ENCODE results near the gene CTNNA2.

The CTNNA2 gene

DNA sequence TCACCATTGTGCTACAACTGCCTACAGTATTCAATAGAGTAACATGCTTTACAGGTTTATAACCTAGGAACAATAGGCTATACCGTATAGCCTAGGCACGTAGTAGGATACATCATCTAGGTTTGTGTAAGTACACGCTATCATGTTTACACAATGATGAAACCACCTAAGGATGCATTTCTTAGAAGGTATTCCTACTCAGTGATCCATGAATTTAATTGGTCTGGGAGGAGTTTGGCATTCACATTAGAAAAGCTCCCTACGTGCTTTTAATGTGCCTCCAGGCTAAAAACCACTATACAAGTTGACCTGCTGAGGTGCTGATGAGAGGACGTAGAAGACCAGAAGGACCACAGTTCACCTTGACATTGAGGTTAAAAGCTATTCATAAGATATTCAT lies 946.2 kb downstream of the CTNNA2 start:
- H3K9me3 ChIP-seq (ENCODE audit: control insufficient read depth in 5 of 5, low read length in 5 of 5), result no peaks in the 10 kb centered on the region
- H3K36me3 ChIP-seq (ENCODE audit: control insufficient read depth in 5 of 5, insufficient read depth in 5 of 5, low read length in 5 of 5), result no peaks in the 10 kb centered on the region
- H3K4me3 ChIP-seq (ENCODE audit: low read depth in 1 of 5, low read length in 5 of 5), result no peak overlapping the region
- H3K27me3 ChIP-seq (ENCODE audit: control insufficient read depth in 5 of 5, insufficient read depth in 4 of 5, low read length in 5 of 5), result no peaks in the 10 kb centered on the region
- H3K4me1 ChIP-seq (ENCODE audit: control insufficient read depth in 5 of 5, insufficient read depth in 5 of 5, low read length in 5 of 5), result no peaks in the 10 kb centered on the region
- H3K9ac ChIP-seq (ENCODE audit: low read length in 5 of 5), result no peak overlapping the region
- no peak overlapping the region for H3K27ac ChIP-seq (ENCODE audit: low read depth, low read length)

DNA sequence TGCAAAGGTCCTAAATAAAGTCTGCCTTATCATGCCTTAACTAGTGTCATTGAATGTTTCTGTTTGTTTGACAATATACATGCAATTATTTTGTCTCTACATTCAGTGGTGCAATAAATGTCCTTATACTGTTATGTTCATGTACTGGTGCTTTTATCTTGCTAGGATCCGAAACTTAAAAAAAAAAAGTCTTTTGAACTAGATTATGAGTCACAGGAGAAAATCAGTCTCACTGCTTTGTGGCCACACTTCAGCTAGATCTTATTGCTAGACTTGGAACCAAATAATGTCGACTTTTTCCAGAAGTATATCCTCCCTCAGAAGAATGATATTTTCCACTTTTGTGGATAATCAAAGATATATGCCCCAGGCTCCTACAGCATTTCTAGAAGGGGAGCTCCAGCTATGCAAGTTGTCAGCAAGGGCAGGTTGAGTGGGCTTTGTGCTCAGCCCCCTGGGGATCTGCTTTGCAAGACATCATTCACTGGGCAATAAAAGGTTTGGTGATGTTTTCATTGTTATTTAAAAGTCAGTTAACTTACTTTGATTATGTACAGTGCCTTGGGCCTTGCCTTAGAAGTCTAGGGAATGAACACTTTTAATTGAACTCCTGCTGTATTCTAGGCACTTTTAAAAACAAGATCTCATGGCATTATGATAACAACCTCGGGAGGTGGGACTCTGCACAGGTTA lies 948.8 kb downstream of the CTNNA2 start:
- H3K9me3 ChIP-seq (ENCODE audit: control insufficient read depth in 5 of 5, low read length in 5 of 5), result no peaks in the 10 kb centered on the region
- H3K4me1 ChIP-seq (ENCODE audit: control insufficient read depth in 5 of 5, insufficient read depth in 5 of 5, low read length in 5 of 5), result no peaks in the 10 kb centered on the region
- H3K4me3 ChIP-seq (ENCODE audit: low read depth in 1 of 5, low read length in 5 of 5), result no peak overlapping the region
- no peak overlapping the region for H3K9ac ChIP-seq (ENCODE audit: low read length in 5 of 5)
- no peaks in the 10 kb centered on the region for H3K27me3 ChIP-seq (ENCODE audit: control insufficient read depth in 5 of 5, insufficient read depth in 4 of 5, low read length in 5 of 5)
- H3K27ac ChIP-seq (ENCODE audit: low read depth, low read length), result no peak overlapping the region
- no peaks in the 10 kb centered on the region for H3K36me3 ChIP-seq (ENCODE audit: control insufficient read depth in 5 of 5, insufficient read depth in 5 of 5, low read length in 5 of 5)

DNA sequence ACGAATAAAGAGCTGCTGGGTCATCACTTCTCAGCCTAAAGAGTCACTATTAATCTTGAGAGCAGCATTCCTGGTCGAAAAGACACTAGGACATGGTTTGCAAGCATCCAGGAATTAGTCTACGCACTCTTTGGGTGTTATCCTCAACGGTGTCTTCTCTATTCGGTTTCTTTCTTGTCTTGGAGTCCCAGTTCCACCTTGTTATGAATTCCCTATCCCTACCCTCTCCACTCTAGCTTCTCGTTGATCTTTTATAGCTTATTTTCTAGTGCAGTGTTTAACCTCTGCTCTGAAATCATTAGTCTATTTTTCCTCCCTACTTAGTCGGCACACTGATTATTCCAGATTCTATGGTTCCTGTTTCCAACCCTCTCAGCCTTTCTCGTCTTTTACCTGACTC lies 949.8 kb downstream of the CTNNA2 start:
- H3K36me3 ChIP-seq (ENCODE audit: control insufficient read depth in 5 of 5, insufficient read depth in 5 of 5, low read length in 5 of 5), result no peaks in the 10 kb centered on the region
- H3K4me1 ChIP-seq (ENCODE audit: control insufficient read depth in 5 of 5, insufficient read depth in 5 of 5, low read length in 5 of 5), result no peaks in the 10 kb centered on the region
- no peak overlapping the region for H3K27ac ChIP-seq (ENCODE audit: low read depth, low read length)
- no peak overlapping the region for H3K4me3 ChIP-seq (ENCODE audit: low read depth in 1 of 5, low read length in 5 of 5)
- H3K9ac ChIP-seq (ENCODE audit: low read length in 5 of 5), result no peak overlapping the region
- H3K27me3 ChIP-seq (ENCODE audit: control insufficient read depth in 5 of 5, insufficient read depth in 4 of 5, low read length in 5 of 5), result no peaks in the 10 kb centered on the region
- no peaks in the 10 kb centered on the region for H3K9me3 ChIP-seq (ENCODE audit: control insufficient read depth in 5 of 5, low read length in 5 of 5)

DNA sequence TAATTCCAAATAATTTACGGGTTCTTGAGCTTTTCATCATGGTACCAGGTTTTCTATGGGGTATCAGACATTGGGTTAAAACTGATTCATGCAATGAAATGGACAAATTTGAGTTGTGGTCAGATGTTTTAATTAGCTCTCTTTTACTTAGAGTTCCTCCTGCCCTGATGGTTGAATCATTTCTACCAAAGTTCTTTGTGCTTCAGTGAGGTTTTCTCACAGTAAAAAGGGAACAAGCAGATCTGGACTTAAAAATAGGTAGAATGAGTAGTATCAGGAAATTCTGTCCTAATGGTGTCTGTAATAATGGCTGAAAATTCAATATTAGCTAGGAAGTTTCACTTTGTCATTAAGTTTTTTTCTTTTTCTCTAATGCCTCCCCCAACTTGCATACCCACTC lies 951.4 kb downstream of the CTNNA2 start:
- Histone ChIP-seq H3K9ac (ENCODE audit: low read length in 5 of 5) (no peak overlapping the region), H3K27ac (ENCODE audit: low read depth, low read length) (no peak overlapping the region), H3K4me3 (ENCODE audit: low read depth in 1 of 5, low read length in 5 of 5) (no peak overlapping the region), H3K4me1 (ENCODE audit: control insufficient read depth in 5 of 5, insufficient read depth in 5 of 5, low read length in 5 of 5) (no peaks in the 10 kb centered on the region), H3K36me3 (ENCODE audit: control insufficient read depth in 5 of 5, insufficient read depth in 5 of 5, low read length in 5 of 5) (no peaks in the 10 kb centered on the region), H3K9me3 (ENCODE audit: control insufficient read depth in 5 of 5, low read length in 5 of 5) (no peaks in the 10 kb centered on the region), H3K27me3 (ENCODE audit: control insufficient read depth in 5 of 5, insufficient read depth in 4 of 5, low read length in 5 of 5) (no peaks in the 10 kb centered on the region)

GRCh38 chr2:80467262-80467811 lies 954.5 kb downstream of the CTNNA2 start:
- Histone ChIP-seq H3K27me3 (ENCODE audit: control insufficient read depth in 5 of 5, insufficient read depth in 4 of 5, low read length in 5 of 5) (no peaks in the 10 kb centered on the region), H3K4me1 (ENCODE audit: control insufficient read depth in 5 of 5, insufficient read depth in 5 of 5, low read length in 5 of 5) (no peaks in the 10 kb centered on the region), H3K9ac (ENCODE audit: low read length in 5 of 5) (no peak overlapping the region), H3K36me3 (ENCODE audit: control insufficient read depth in 5 of 5, insufficient read depth in 5 of 5, low read length in 5 of 5) (no peaks in the 10 kb centered on the region), H3K4me3 (ENCODE audit: low read depth in 1 of 5, low read length in 5 of 5) (no peak overlapping the region), H3K27ac (ENCODE audit: low read depth, low read length) (no peak overlapping the region), H3K9me3 (ENCODE audit: control insufficient read depth in 5 of 5, low read length in 5 of 5) (no peaks in the 10 kb centered on the region)

DNA sequence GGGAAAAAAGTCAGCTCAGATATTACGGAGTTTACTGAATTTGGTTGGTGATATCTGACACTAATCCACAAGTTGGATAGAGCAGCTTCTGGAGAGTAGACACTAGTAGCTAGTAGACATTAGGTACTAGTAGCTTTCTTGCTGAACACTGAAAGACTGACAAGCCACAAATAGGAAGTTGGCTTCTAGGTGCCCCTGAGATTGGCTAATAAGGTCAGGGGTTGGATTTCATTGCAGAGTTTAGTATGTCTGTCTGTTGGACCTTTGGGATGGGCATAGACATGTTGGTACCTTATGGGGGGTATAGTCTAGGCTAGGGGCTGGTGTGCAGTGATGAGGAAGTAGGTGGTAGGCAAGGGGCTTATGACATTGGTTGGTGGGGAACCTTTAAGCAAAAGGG lies 956.6 kb downstream of the CTNNA2 start:
- no peaks in the 10 kb centered on the region for H3K9me3 ChIP-seq (ENCODE audit: control insufficient read depth in 5 of 5, low read length in 5 of 5)

DNA sequence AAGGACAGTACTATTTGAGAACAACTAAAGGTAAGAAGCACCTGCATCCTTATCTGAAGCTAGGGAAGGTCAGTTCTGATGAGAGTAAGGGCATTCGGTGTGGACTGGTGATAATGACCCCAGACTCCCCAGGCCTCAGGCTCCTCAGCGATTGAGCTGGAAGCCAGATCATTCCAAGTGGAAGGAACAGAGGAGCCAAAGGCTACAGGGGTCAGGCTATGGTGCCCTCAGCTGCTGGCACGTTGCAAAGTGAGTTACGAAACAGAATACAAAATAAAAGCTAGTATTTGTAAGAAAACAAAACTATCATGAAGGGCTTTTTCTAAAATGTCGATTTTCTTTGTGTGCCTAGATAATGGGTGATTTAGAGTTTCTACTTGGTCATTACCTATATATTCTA lies 960.2 kb downstream of the CTNNA2 start:
- no peaks in the 10 kb centered on the region for H3K9me3 ChIP-seq (ENCODE audit: control insufficient read depth in 5 of 5, low read length in 5 of 5)
- no peak overlapping the region for H3K4me3 ChIP-seq (ENCODE audit: low read depth in 1 of 5, low read length in 5 of 5)
- no peak overlapping the region for H3K9ac ChIP-seq (ENCODE audit: low read length in 5 of 5)
- peaks cover 0 to 6% (median 2%) of the 10 kb centered on the region in 5 donors for H3K4me1 ChIP-seq (ENCODE audit: control insufficient read depth in 5 of 5, insufficient read depth in 5 of 5, low read length in 5 of 5)
- H3K27ac ChIP-seq (ENCODE audit: low read depth, low read length), result no peak overlapping the region
- H3K36me3 ChIP-seq (ENCODE audit: control insufficient read depth in 5 of 5, insufficient read depth in 5 of 5, low read length in 5 of 5), result no peaks in the 10 kb centered on the region
- no peaks in the 10 kb centered on the region for H3K27me3 ChIP-seq (ENCODE audit: control insufficient read depth in 5 of 5, insufficient read depth in 4 of 5, low read length in 5 of 5)

More for the DNA sequence above, 956.6 kb downstream of the CTNNA2 start:
- no peak overlapping the region for H3K4me3 ChIP-seq (ENCODE audit: low read depth in 1 of 5, low read length in 5 of 5)
- no peak overlapping the region for H3K27ac ChIP-seq (ENCODE audit: low read depth, low read length)
- H3K4me1 ChIP-seq (ENCODE audit: control insufficient read depth in 5 of 5, insufficient read depth in 5 of 5, low read length in 5 of 5), result peaks cover 0 to 6% (median 2%) of the 10 kb centered on the region in 5 donors
- H3K27me3 ChIP-seq (ENCODE audit: control insufficient read depth in 5 of 5, insufficient read depth in 4 of 5, low read length in 5 of 5), result no peaks in the 10 kb centered on the region
- no peaks in the 10 kb centered on the region for H3K36me3 ChIP-seq (ENCODE audit: control insufficient read depth in 5 of 5, insufficient read depth in 5 of 5, low read length in 5 of 5)
- no peak overlapping the region for H3K9ac ChIP-seq (ENCODE audit: low read length in 5 of 5)

- Histone ChIP-seq H3K4me3 (ENCODE audit: low read depth in 1 of 5, low read length in 5 of 5) (no peak overlapping the region), H3K4me1 (ENCODE audit: control insufficient read depth in 5 of 5, insufficient read depth in 5 of 5, low read length in 5 of 5) (peaks cover 0 to 6% (median 2%) of the 10 kb centered on the region in 5 donors), H3K27ac (ENCODE audit: low read depth, low read length) (no peak overlapping the region), H3K9ac (ENCODE audit: low read length in 5 of 5) (no peak overlapping the region), H3K9me3 (ENCODE audit: control insufficient read depth in 5 of 5, low read length in 5 of 5) (no peaks in the 10 kb centered on the region), H3K36me3 (ENCODE audit: control insufficient read depth in 5 of 5, insufficient read depth in 5 of 5, low read length in 5 of 5) (no peaks in the 10 kb centered on the region), H3K27me3 (ENCODE audit: control insufficient read depth in 5 of 5, insufficient read depth in 4 of 5, low read length in 5 of 5) (no peaks in the 10 kb centered on the region)
These were observed 960.9 kb downstream of the CTNNA2 start for GRCh38 chr2:80473796-80474195.

DNA sequence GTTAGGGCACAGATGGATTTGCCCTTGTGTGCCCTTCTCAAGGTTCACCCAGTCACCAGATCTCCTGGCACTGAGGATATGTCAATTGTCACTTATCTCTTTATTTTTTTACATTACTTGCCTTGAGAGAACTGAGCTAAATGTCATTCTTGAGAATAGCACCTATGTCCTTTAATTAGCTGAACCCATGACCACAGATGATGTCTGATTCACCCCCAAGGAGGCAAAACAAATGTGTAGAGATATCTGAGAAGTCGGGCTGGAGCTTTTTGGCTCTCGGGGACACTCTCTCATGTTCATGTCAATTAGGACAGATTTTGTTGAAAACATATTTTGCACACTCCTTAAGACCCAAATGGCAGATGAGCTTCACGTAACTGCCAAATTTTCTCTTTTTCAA lies 963.1 kb downstream of the CTNNA2 start:
- Histone ChIP-seq H3K4me1 (ENCODE audit: control insufficient read depth in 5 of 5, insufficient read depth in 5 of 5, low read length in 5 of 5) (peaks cover 0 to 6% (median 2%) of the 10 kb centered on the region in 5 donors), H3K27ac (ENCODE audit: low read depth, low read length) (no peak overlapping the region), H3K9ac (ENCODE audit: low read length in 5 of 5) (no peak overlapping the region), H3K4me3 (ENCODE audit: low read depth in 1 of 5, low read length in 5 of 5) (no peak overlapping the region), H3K27me3 (ENCODE audit: control insufficient read depth in 5 of 5, insufficient read depth in 4 of 5, low read length in 5 of 5) (no peaks in the 10 kb centered on the region), H3K9me3 (ENCODE audit: control insufficient read depth in 5 of 5, low read length in 5 of 5) (no peaks in the 10 kb centered on the region), H3K36me3 (ENCODE audit: control insufficient read depth in 5 of 5, insufficient read depth in 5 of 5, low read length in 5 of 5) (no peaks in the 10 kb centered on the region)

DNA sequence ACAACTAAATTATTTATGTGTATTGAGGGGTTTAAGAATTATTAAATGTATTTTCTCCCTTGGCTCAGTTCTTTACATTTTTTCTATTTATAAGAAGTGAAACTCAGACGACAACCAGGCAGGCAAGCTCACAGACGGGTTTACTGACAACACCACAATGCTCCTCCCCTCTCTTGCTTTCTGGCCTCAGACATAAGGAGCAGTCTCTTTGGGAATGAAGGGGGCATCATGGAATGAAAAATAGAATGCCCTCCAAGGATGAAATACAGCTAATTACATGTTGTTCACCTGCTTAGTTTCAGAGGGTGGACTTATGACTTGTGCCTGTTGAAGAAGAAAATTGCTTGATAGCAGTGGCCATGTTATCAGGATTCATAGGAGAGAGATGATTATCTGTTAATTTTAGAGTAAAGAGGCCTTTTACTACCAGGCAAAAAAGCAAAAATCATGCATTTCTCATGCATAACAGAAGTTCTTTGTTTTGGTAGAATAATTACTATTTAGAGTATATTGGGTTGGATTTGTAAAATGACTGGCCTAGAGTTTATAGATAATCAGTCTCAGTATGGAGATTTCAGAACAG lies 963.8 kb downstream of the CTNNA2 start:
- Histone ChIP-seq H3K36me3 (ENCODE audit: control insufficient read depth in 5 of 5, insufficient read depth in 5 of 5, low read length in 5 of 5) (no peaks in the 10 kb centered on the region), H3K4me3 (ENCODE audit: low read depth in 1 of 5, low read length in 5 of 5) (no peak overlapping the region), H3K27me3 (ENCODE audit: control insufficient read depth in 5 of 5, insufficient read depth in 4 of 5, low read length in 5 of 5) (no peaks in the 10 kb centered on the region), H3K9me3 (ENCODE audit: control insufficient read depth in 5 of 5, low read length in 5 of 5) (no peaks in the 10 kb centered on the region), H3K4me1 (ENCODE audit: control insufficient read depth in 5 of 5, insufficient read depth in 5 of 5, low read length in 5 of 5) (peaks cover 0 to 6% (median 2%) of the 10 kb centered on the region in 5 donors), H3K9ac (ENCODE audit: low read length in 5 of 5) (no peak overlapping the region), H3K27ac (ENCODE audit: low read depth, low read length) (no peak overlapping the region)
